NCI-H774 (cell line): Measurements from ENCODE around the gene PRDM5.
"Not testable (repeated sequence)": the region's sequence is repeated elsewhere in the genome, so short reads cannot be mapped to it uniquely, and the experiment has no call there.

Source experiments
- DNase-seq: peaks from one replicate; lab custom pipeline; 2025; lab: John Stamatoyannopoulos, UW

PRDM5 gene

GRCh38 chr4:120703908-120704307 is 218.6 kb downstream of the PRDM5 start:
- no peak for DNase-seq

- DNase-seq = no peak
Observed at GRCh38 chr4:120699354-120699753, 223.2 kb downstream of the PRDM5 start.

DNA sequence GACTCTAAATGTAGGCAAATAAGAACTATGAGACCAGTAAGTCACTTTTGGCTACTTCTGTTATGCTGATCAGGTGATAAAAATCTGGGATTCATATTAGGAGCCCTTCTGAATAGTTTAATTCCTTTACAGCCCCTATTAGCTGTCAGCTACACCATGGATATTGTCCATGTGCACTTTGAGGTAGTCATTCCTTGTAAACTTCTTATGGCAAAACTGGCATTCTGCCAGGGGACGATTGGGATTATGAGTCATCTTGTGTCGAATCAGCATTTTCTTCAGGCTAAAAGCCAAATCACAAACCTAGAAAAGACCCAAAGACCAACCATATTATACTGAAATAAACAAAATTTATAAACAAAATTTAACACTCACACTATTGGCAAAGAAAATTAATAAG is 227.6 kb downstream of the PRDM5 start:
- DNase-seq = no peak

DNA sequence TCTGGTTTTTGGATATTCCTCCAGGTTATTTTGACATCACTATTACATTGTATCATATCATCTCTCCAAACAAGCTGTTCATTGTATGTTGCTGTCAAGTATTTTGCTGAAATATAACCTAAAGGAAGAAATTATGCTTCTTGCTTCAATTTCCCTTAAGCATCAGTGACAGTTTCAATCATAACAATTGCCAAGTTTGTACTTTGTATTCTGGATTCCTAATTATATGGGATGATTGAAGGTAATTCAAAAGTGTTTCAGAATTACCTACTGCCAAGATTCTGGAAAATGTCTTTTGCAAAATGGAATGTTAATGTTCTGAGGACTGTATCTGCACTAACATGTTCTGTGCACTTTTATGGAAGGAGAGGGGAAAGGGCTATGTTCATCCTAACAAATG is 228.7 kb downstream of the PRDM5 start:
- no peak for DNase-seq

- DNase-seq = no peak
Observed at GRCh38 chr4:120692964-120693363, 229.6 kb downstream of the PRDM5 start.

- no peak for DNase-seq
Observed at GRCh38 chr4:120691536-120691935, 231.0 kb downstream of the PRDM5 start.

GRCh38 chr4:120691106-120691505 is 231.4 kb downstream of the PRDM5 start:
- DNase-seq = no peak

DNA sequence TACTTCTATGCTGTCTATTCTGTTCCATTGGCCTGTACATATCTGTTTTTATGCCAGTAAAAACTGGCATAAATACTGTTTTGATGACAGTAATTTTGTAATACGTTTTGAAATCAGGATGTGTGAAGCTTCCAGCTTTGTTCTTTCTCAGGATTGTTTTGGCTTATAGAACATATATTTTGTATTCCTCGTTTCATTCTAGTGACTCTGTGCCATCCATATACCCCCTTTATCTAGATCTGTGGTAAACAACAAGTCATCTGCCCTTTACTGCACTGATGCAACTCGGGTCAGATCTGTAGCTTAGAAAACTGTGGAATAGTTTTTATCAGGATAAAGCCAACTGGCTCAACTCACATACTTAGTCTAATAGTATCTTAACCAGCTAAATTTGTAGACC is 233.7 kb downstream of the PRDM5 start:
- no peak for DNase-seq

- no peak for DNase-seq
Observed at GRCh38 chr4:120685756-120686278, 236.7 kb downstream of the PRDM5 start.

GRCh38 chr4:120683897-120684540 is 238.5 kb downstream of the PRDM5 start:
- no peak for DNase-seq

DNA sequence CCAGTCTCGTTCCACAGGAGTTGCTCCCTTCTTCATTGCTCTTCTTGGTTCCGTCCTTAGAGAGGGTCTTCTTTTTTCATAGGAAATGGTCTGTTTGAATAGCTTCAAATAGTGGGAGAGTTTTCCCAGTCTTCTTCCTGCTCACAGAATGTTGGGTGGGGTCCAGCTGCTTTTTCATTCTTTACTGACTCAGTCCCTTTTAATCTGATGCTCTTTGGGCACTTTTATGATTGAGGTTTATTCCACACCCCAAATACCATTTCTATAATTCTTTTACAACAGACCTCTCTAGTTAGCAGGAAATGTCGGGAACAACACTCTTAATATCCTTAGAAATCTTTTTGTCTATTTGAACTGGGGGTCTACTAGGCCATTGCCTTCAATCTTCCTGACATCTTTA is 239.5 kb downstream of the PRDM5 start:
- no peak for DNase-seq

DNA sequence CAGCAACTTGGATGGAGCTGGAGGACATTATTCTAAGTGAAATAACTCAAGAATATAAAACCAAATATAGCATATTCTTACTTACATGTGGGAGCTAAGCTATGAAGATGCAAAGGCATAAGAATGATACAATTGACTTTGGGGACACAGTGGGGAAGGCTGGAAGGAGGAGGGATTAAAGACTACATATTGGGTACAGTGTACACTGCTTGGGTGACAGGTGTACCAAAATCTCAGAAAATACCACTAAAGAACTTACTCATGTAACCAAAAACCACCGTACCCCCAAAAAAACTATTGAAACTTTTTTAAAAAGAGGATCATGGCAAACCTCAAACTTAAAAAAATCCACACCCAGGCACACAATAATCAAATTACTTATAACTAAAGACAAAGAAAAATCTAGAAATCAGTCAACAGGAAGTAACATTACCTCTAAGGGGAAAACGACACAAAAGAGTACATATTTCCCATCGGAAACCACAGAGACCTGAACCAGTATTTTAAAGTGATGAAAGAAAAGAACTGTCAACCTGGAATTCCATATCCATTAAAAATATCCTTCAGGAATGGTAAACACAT is 241.8 kb downstream of the PRDM5 start:
- DNase-seq = no peak

DNA sequence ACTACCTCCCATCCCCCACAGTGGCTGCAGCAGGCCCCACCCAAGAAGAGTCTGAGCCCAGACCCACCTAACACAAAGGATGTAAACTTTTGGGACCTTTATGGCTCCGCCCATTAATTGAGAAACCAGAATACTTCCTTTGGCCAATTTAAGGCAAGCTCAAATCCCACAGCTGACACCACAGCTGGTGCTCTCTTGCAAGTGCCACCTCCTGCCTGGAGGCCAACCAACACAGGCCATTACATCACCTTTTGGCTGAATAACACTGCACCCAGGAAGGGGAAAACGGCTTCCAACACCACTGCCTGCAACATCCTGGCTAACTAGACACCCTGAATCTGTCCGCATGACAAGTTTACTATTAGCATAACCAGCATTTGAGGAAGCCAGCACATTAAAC is 248.8 kb downstream of the PRDM5 start:
- DNase-seq = no peak

DNA sequence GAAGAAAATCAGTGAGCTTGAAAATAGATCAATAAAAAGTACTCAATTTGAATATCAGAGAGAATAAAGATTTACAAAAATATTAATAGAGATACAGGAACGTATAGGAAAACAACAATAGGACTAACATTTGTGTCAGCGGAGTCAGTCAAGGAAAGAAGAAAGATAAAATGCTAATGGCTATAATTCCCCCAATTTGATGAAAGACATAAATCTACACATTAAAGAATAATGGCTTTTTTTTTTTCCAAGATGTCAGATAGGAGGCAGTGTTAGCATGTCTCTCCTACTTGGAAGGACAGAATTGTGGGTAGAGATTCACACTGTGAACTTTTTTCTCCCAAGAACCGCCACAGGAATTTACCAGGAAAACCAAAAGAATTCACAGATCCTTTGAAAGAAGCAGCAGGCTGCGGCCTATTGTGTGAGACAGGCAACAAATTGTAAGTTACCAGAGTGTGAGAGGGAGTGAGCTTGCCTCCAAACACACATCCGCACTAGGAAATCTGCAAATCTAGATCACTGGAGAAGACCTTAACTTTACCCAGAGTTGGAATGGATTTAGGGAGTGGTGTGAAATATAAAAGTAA is 249.9 kb downstream of the PRDM5 start:
- DNase-seq = no peak

- no peak for DNase-seq
Observed at GRCh38 chr4:120672076-120672475, 250.4 kb downstream of the PRDM5 start.

DNA sequence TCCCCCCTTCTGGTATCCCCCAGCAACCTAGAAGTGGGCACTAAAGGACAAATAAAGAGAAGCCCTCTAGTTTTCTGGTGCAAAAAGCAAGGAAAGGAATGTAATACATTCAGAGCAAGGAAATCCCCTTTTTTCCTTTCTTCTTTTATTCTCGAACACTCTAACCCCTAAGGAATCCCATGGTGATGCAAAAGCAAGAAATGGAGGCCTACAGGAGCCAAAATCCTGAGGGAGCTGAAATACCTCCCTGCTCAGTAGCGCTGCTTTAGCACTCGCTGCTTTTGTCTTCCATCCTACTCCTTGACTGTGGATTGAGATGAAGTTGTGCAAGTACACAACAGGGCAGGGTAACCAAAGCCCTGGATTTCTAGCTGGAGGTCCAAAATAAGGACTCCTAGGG is 251.0 kb downstream of the PRDM5 start:
- DNase-seq = no peak

GRCh38 chr4:120667102-120667501 is 255.4 kb downstream of the PRDM5 start:
- no peak for DNase-seq

- DNase-seq = no peak
Observed at GRCh38 chr4:120664851-120665250, 257.7 kb downstream of the PRDM5 start.

DNA sequence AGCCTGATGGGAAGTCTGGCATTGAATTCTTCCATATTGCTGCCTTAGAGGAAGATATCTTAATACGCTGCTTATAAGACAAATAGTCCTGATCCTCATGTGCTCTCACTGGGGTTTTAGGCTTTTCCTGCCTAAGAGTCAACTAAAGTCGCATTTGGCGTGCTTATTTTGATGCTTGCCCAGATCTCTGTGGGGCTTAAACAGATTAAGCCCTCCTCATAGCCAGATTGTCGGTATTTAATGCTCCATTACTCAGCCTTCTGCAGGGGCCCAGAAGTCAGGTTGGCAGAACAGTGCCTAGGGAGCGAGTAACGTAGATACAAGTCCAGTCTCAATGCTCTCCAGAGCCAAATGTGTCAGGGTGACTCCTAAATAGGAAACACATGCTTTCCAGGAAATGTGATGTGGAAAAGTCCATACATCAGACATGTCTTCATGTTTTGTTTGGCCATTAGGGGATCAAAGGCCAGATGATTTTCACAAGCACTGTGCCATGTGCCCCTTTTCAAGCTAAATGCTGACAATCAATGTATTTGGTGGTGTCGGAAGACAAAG is 262.8 kb downstream of the PRDM5 start:
- no peak for DNase-seq

DNA sequence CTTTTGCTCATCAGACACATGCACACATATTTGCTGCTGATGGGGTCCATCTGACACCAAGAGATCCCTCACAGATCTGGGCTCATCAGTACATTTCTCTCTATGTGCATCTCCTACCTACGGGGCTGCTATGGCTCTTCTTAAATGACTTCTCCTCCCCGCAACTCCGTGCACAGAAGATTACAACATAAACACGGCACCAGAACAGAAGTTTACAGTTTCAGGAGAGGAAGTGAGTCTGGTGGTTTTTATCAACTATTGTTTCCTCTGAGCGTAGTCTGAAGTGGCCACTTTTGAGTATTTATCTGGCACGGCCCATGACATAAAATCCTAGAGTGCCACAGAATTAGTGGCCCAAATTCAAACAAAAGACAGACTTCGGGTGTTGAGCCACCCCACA is 263.8 kb downstream of the PRDM5 start:
- DNase-seq = no peak

DNA sequence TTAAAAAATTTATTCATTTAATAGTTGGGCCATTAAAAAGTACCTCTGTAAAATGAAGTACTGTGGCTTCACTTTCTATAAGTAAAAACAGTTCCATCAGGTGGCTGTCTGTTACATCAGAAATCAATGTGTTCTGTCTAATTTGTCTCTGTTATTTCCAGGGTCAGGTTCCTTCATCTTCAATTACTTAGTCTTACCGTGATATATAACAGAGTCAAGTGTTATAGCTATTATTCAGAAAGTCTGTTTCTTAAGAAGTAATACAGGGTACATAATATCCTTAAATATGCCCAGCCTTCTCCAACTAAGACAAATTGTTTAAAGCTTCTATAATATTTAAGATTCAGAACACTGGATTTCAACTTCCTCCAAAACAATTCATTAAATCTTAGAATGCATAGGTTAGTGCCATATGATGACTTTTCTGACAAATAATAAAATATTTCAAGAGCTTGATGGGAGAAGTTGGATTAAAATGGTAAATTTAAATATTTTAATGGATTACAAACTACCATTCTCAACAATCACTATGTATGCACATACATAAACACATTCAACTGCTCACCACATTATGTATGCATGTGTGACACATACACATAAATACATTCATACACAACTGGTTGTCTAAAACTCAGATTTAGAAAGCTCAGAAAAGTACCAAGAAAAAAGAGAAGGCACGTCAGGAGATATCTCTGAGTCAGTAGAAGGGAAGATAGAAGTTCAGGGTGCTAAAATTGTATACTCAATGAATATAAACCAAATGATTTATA is 268.5 kb downstream of the PRDM5 start:
- DNase-seq = no peak

- DNase-seq = not testable (repeated sequence)
Observed at GRCh38 chr4:120648336-120648735, 274.2 kb downstream of the PRDM5 start.
